Fibroblast of lung (primary cell): Measurements from ENCODE around the gene PARD6B. TPM values are rescaled to one million over a fixed set of nuclear protein-coding genes. Genes with fewer than 3 reads are reported as not detected.

ENCODE experiments used
- DNase-seq, 2 donors: peaks; one replicate each; pipeline versions ENCODE4 v3.0.0 to v3.0.0-alpha.2; 2010; ENCODE audit warnings: low read depth in 2 of 2
- H2AFZ ChIP-seq: 2 replicates; pipeline ENCODE4 v1.5.1; 2012; ENCODE audit warnings: low read length, control low read depth, inconsistent platforms
- H3K27ac ChIP-seq: 2 replicates; pipeline ENCODE4 v1.5.1; 2011; ENCODE audit warnings: low read length, control low read depth; ENCODE audit not compliant: insufficient read depth
- H3K27me3 ChIP-seq: 2 replicates; pipeline ENCODE4 v1.5.1; 2011; ENCODE audit warnings: mild to moderate bottlenecking, low read length; ENCODE audit not compliant: control insufficient read depth, insufficient read depth
- H3K36me3 ChIP-seq: 2 replicates; pipeline ENCODE4 v1.5.1; 2011; ENCODE audit warnings: low read length; ENCODE audit not compliant: control insufficient read depth, insufficient read depth
- H3K4me1 ChIP-seq: 2 replicates; pipeline ENCODE4 v1.5.1; 2011; ENCODE audit warnings: low read length; ENCODE audit not compliant: control insufficient read depth, insufficient read depth; ENCODE audit errors: extremely low read depth
- H3K4me2 ChIP-seq: 2 replicates; pipeline ENCODE4 v1.5.1; 2011; ENCODE audit warnings: low read length, control low read depth; ENCODE audit not compliant: insufficient read depth; ENCODE audit errors: extremely low read depth
- H3K4me3 ChIP-seq, 4 experiments: fragments of 200-600 bp in 1 of 4; sonication (generic) in 1 of 4; replicated peaks in 1 of 4; 2 replicates each; pipeline ENCODE4 v1.5.1; 2011 to 2016; ENCODE audit warnings: low read length in 4 of 4, low read depth in 3 of 4, mild to moderate bottlenecking in 3 of 4, control low read depth in 2 of 4, inconsistent platforms in 1 of 4, mixed read lengths in 1 of 4; ENCODE audit not compliant: insufficient read depth in 1 of 4; ENCODE audit errors: control extremely low read depth in 1 of 4
- H3K79me2 ChIP-seq: 2 replicates; pipeline ENCODE4 v1.5.1; 2012; ENCODE audit warnings: mild to moderate bottlenecking, low read length, inconsistent platforms; ENCODE audit not compliant: control insufficient read depth, insufficient read depth
- H3K9ac ChIP-seq: 2 replicates; pipeline ENCODE4 v1.5.1; 2011; ENCODE audit warnings: mild to moderate bottlenecking, low read length, control low read depth; ENCODE audit not compliant: insufficient read depth
- H3K9me3 ChIP-seq: 2 replicates; pipeline ENCODE4 v1.5.1; 2012; ENCODE audit warnings: low read depth, low read length; ENCODE audit not compliant: control insufficient read depth, insufficient read depth
- H4K20me1 ChIP-seq: 2 replicates; pipeline ENCODE4 v1.5.1; 2011; ENCODE audit warnings: low read length; ENCODE audit not compliant: control insufficient read depth, insufficient read depth; ENCODE audit errors: extremely low read depth
- CTCF ChIP-seq, 2 donors: IDR thresholded peaks in 1 of 2; conservative IDR thresholded peaks in 1 of 2; 1 replicate in 1 of 2; 2 replicates in 1 of 2; pipeline ENCODE4 v1.5.1; 2011 to 2012; ENCODE audit warnings: low read length in 2 of 2, control low read depth in 1 of 2, inconsistent platforms in 1 of 2, low read depth in 1 of 2, mild to moderate bottlenecking in 1 of 2
- EZH2 ChIP-seq: IDR thresholded peaks from 2 replicates; pipeline ENCODE4 v1.5.1; 2012; ENCODE audit warnings: low read length, control low read depth, mild to moderate bottlenecking; ENCODE audit errors: missing control alignments
- polyA plus RNA-seq, 2 donors: library from polyadenylated mRNA; depleted of rRNA in 1 of 2; stranded (reverse) in 1 of 2; unstranded in 1 of 2; fragments of >200 nt; gene quantifications; 2 replicates each; pipeline ENCODE4 v1.2.1, GENCODE V29; 2011 to 2012; ENCODE audit warnings: missing spikeins in 1 of 2
- total RNA-seq: library from RNA; depleted of rRNA; stranded (reverse); fragments of >200 nt; gene quantifications from 2 replicates; pipeline ENCODE4 v1.2.1, GENCODE V29; 2014

PARD6B gene
- total and polyA plus RNA-seq, 2 donors (not counting 1 experiment from before 2014, with no cell fraction given), result 0.30 to 0.83 TPM

- TF ChIP-seq CTCF (conservative IDR thresholded peaks at IDR 0.05 in 1 of 2, IDR thresholded peaks at IDR 0.05 in 1 of 2; ENCODE audit: low read depth in 1 of 2, low read length in 2 of 2) (no peak), EZH2 (no peak)
- DNase-seq, result peak; percentile 27 to 51
- no peak overlapping the region for H3K9ac ChIP-seq
- no peak overlapping the region for H2AFZ ChIP-seq
- H3K79me2 ChIP-seq, result no peaks in the 10 kb centered on the region
- no peaks in the 10 kb centered on the region for H3K27me3 ChIP-seq
- peaks cover 5% of the 10 kb centered on the region for H3K4me1 ChIP-seq
- no peaks in the 10 kb centered on the region for H3K9me3 ChIP-seq
- no peaks in the 10 kb centered on the region for H4K20me1 ChIP-seq
- no peak overlapping the region for H3K27ac ChIP-seq
- H3K36me3 ChIP-seq, result no peaks in the 10 kb centered on the region
- no peak overlapping the region for H3K4me3 ChIP-seq
- H3K4me2 ChIP-seq, result no peak overlapping the region
Measured at GRCh38 chr20:50746138-50746940, 15.0 kb downstream of the PARD6B start.

GRCh38 chr20:50747275-50747674 lies 15.9 kb downstream of the PARD6B start:
- H4K20me1 ChIP-seq, result no peaks in the 10 kb centered on the region
- H3K36me3 ChIP-seq, result no peaks in the 10 kb centered on the region
- no peaks in the 10 kb centered on the region for H3K27me3 ChIP-seq
- H3K9ac ChIP-seq, result no peak overlapping the region
- no peak overlapping the region for H3K4me3 ChIP-seq
- H3K27ac ChIP-seq, result no peak overlapping the region
- peak overlapping the region; percentile 2 for H3K4me2 ChIP-seq
- no peak for DNase-seq
- no peaks in the 10 kb centered on the region for H3K79me2 ChIP-seq
- H2AFZ ChIP-seq, result no peak overlapping the region
- no peaks in the 10 kb centered on the region for H3K9me3 ChIP-seq
- peaks cover 5% of the 10 kb centered on the region for H3K4me1 ChIP-seq
- TF ChIP-seq CTCF (conservative IDR thresholded peaks at IDR 0.05 in 1 of 2, IDR thresholded peaks at IDR 0.05 in 1 of 2; ENCODE audit: low read depth in 1 of 2, low read length in 2 of 2) (no peak), EZH2 (no peak)

- DNase-seq, result no peak
- peak overlapping the region; percentile 17 for H2AFZ ChIP-seq
- H4K20me1 ChIP-seq, result no peaks in the 10 kb centered on the region
- H3K9me3 ChIP-seq, result no peaks in the 10 kb centered on the region
- no peaks in the 10 kb centered on the region for H3K79me2 ChIP-seq
- no peak overlapping the region for H3K27ac ChIP-seq
- H3K4me1 ChIP-seq, result no peaks in the 10 kb centered on the region
- TF ChIP-seq EZH2 (no peak), CTCF (conservative IDR thresholded peaks at IDR 0.05 in 1 of 2, IDR thresholded peaks at IDR 0.05 in 1 of 2; ENCODE audit: low read depth in 1 of 2, low read length in 2 of 2) (no peak)
- no peak overlapping the region for H3K4me3 ChIP-seq
- H3K36me3 ChIP-seq, result no peaks in the 10 kb centered on the region
- no peak overlapping the region for H3K9ac ChIP-seq
- no peak overlapping the region for H3K4me2 ChIP-seq
- H3K27me3 ChIP-seq, result no peaks in the 10 kb centered on the region
Measured at GRCh38 chr20:50750145-50750671, 18.8 kb downstream of the PARD6B start.
